PFSK-1 (cell line): Measurements from ENCODE around the gene XXYLT1.

Experiments used
- FOXP2 ChIP-seq: optimal IDR thresholded peaks from 2 replicates; pipeline ENCODE3; 2011; ENCODE audit warnings: borderline replicate concordance, control low read depth, inconsistent platforms; ENCODE audit not compliant: insufficient read depth; ENCODE audit errors: extremely low read length, extremely low read depth
- POLR2AphosphoS5 ChIP-seq: IDR thresholded peaks from 2 replicates; pipeline ENCODE4 v1.6.1; 2012; ENCODE audit warnings: low read depth, mild to moderate bottlenecking, control low read depth, low read length, moderate library complexity
- REST ChIP-seq, 2 experiments: IDR thresholded peaks; 2 replicates each; pipeline versions ENCODE4 v1.6.1 to v1.8.0; 2011 to 2012; ENCODE audit warnings: low read depth in 2 of 2, low read length in 2 of 2, control low read depth in 1 of 2, inconsistent platforms in 1 of 2, mild to moderate bottlenecking in 1 of 2, moderate library complexity in 1 of 2; ENCODE audit not compliant: insufficient read depth in 1 of 2

- TF ChIP-seq POLR2AphosphoS5 (no peak), FOXP2 (no peak), REST (IDR thresholded peaks at IDR 0.05; ENCODE audit: insufficient read depth in 1 of 2, low read depth in 2 of 2, low read length in 2 of 2) (no peak)
These were observed 86.1 kb downstream of the XXYLT1 start for GRCh38 chr3:195184716-195185421.
